ENCODE results near the gene MAP2K6. TPM values are rescaled to one million over a fixed set of nuclear protein-coding genes. Genes with fewer than 3 reads are reported as not detected.

Gene MAP2K6
- total RNA-seq, 1 experiment from 2014 or later = 17.7 TPM

DNA sequence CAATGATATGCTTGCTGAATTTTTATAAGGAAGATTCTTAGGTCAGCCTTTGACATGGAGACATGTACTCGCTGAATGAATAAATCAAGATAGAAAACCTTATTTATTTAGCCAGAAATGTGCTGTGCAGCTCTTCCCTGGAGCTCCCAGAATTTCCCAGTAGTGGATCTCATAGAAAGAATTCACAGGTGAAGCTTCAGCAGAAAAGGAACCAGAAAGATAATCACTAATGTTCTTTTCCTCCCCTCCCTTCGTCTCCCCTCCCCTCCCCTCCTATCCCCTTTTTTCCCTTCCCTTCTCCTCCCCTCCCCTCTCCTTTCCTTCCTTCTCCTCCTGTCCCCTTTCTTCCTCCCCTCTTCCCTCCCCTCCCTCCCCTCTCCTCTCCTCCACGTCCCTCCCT lies 158.2 kb downstream of the MAP2K6 start:
- no peak overlapping the region for H2BK5ac ChIP-seq (ENCODE audit: insufficient read length, low read length)
- H3K23me2 ChIP-seq (ENCODE audit: insufficient read length, low read depth, low read length, poor library complexity, severe bottlenecking) = no peaks in the 10 kb centered on the region
- no peaks in the 10 kb centered on the region for H3K79me1 ChIP-seq (ENCODE audit: insufficient read depth, low read depth, low read length, poor library complexity, severe bottlenecking)
- no peak overlapping the region for H3K4ac ChIP-seq (ENCODE audit: low read depth, low read length)
- H3K9me3 ChIP-seq (ENCODE audit: control insufficient read depth, low read depth, low read length) = no peaks in the 10 kb centered on the region
- no CpG with 5 or more reads among the region's 3 CpGs for WGBS (ENCODE audit: extremely low coverage, insufficient read length, low lambda C conversion rate)
- no peak overlapping the region for H3K23ac ChIP-seq (ENCODE audit: insufficient read length, low read depth, low read length)
- H2BK120ac ChIP-seq (ENCODE audit: low read depth, low read length, poor library complexity, severe bottlenecking) = no peak overlapping the region
- H3K4me1 Mint-ChIP-seq = peaks cover 26 to 30% of the 10 kb centered on the region in 2 experiments
- no peaks in the 10 kb centered on the region for H3K9me3 Mint-ChIP-seq
- no peaks in the 10 kb centered on the region; the same call in 1 of the 2 replicates for H3K27me3 Mint-ChIP-seq (ENCODE audit: low read depth)
- peaks cover 6% of the 10 kb centered on the region for H3K4me1 ChIP-seq (ENCODE audit: insufficient read depth, low read length)
- no peak overlapping the region for H2BK15ac ChIP-seq (ENCODE audit: low read depth, low read length)
- no peak overlapping the region for H3K56ac ChIP-seq (ENCODE audit: insufficient read length, low read depth, low read length)
- no peak overlapping the region for H4K5ac ChIP-seq (ENCODE audit: insufficient read length, low read depth, low read length)
- no peak overlapping the region for H3K18ac ChIP-seq (ENCODE audit: insufficient read length, low read depth, low read length)
- H2AK5ac ChIP-seq (ENCODE audit: insufficient read length, low read length) = no peak overlapping the region
- no peak overlapping the region for H4K8ac ChIP-seq (replicated peaks; ENCODE audit: insufficient read length, low read depth, low read length)
- no peaks in the 10 kb centered on the region for H4K20me1 ChIP-seq (ENCODE audit: control insufficient read depth, insufficient read depth, insufficient read length)
- H3T11ph ChIP-seq (ENCODE audit: low read length) = no peak overlapping the region
- no peaks in the 10 kb centered on the region for H3K36me3 Mint-ChIP-seq (ENCODE audit: insufficient read depth in 1 of 3, low read depth in 3 of 3)
- H3K27ac Mint-ChIP-seq = no peak overlapping the region
- TF ChIP-seq CTCF (conservative IDR thresholded peaks at IDR 0.05) = no peak
- no peak overlapping the region for H3K9ac ChIP-seq (ENCODE audit: extremely low read depth, insufficient read length, low read length)
- H3K27ac ChIP-seq (ENCODE audit: insufficient read length, low read depth, low read length) = no peak overlapping the region
- no peaks in the 10 kb centered on the region for H3K79me2 ChIP-seq (ENCODE audit: insufficient read depth, low read length)
- H3K4me3 Mint-ChIP-seq = no peak overlapping the region
- H4K91ac ChIP-seq (ENCODE audit: insufficient read length, low read depth, low read length) = no peak overlapping the region
- H2BK20ac ChIP-seq (ENCODE audit: low read depth, low read length, poor library complexity, severe bottlenecking) = no peak overlapping the region
- H3K14ac ChIP-seq (ENCODE audit: insufficient read depth, low read length) = no peak overlapping the region
- H3K27me3 ChIP-seq (ENCODE audit: insufficient read depth, low read length) = no peaks in the 10 kb centered on the region
- no peak overlapping the region for H3K4me2 ChIP-seq (ENCODE audit: insufficient read depth, insufficient read length, low read length)
- no peak for DNase-seq
- no peak overlapping the region for H2BK12ac ChIP-seq (ENCODE audit: insufficient read length, low read depth, low read length)
- no peak overlapping the region for H2AFZ ChIP-seq (ENCODE audit: low read length)
